Measurements from ENCODE around the gene HYCC1. TPM values are rescaled to one million over a fixed set of nuclear protein-coding genes. Genes with fewer than 3 reads are reported as not detected.

HYCC1 gene
- total RNA-seq, 1 donor from 2014 or later: 39.9 TPM

DNA sequence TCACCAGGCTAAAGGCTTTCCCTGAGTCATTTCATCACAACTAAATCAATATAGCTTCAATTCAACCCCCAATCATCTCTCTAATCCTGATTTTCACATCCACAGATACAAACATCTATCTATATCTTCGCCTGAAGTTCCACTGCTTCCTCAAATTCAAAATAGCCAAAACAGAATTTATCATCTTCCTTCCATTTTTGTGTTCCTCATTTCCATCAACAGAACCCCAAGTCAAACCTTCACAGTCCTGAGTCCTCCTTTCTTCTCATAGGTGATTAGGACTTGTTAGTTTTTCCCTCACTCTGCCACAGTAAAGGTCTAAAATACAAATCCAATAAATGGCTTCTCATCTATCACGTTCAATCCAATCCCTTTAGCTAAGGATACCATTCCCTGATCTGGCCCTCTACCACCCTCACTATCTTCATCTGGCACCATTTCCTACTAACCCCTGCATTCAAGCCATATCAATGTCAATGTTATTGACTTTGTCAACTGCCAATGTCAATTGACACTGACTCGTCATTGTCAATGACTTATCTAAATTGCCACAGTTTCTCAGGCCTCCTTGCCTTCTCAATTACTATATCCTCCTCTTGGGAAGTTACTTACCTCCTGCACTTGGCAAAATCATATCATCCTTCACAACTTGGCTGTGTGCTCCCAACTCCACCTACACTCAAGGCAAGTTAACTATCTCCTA, 2.6 kb downstream of the HYCC1 start:
- Mint-ChIP-seq H3K36me3 (ENCODE audit: low read depth) (peaks cover 4% of the 10 kb centered on the region), H3K4me1 (peaks cover 29% of the 10 kb centered on the region), H3K9me3 (peaks cover 2% of the 10 kb centered on the region), H3K27me3 (no peaks in the 10 kb centered on the region), H3K27ac (no peak overlapping the region), H3K4me3 (no peak overlapping the region)
- POLR2A ChIA-PET: interaction anchor here (1.3 kb wide), 1 partner anchor 15 kb away, joined by 3 read pairs; no protein-coding TSS in a partner anchor
- TF ChIP-seq CTCF (IDR thresholded peaks at IDR 0.05): no peak
- ATAC-seq (ENCODE audit: low read depth) (no peak), DNase-seq (no peak)
- CTCF ChIA-PET: interaction anchor here (1.3 to 3.1 kb wide), 2 partner anchors 9 to 44 kb away, joined by 3 to 18 read pairs; no protein-coding TSS in a partner anchor
- intact Hi-C loops (cut with micrococcal nuclease): loop anchor here (5.0 to 10.0 kb wide), 7 partner anchors 139 to 1067 kb away; partner anchors contain the start of genes CCDC126, CDCA7L and TRA2A

DNA sequence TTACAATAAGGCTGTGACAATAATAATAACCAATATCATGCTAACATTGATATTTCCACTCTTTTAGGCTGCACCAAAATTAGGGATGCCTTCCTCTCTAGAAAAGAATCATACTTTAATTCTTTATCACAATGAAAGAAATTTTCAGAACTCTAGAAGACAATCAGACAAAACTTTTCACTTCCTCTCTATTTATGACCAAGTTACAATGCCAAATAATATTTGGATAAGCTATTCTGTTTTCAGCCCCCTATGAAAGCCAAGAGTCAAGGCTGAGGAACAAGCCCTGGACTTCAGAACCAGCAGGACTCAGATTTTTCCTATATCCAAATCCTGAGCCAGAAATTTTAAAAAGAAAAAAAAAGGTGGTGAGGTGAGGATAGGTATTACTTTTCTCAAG, 4.6 kb downstream of the HYCC1 start:
- ChIA-PET POLR2A (no interaction called here), CTCF (no interaction called here)
- DNase-seq (no peak), ATAC-seq (ENCODE audit: low read depth) (no peak)
- Mint-ChIP-seq H3K4me1 (peaks cover 24% of the 10 kb centered on the region), H3K9me3 (no peaks in the 10 kb centered on the region), H3K36me3 (ENCODE audit: low read depth) (peaks cover 4% of the 10 kb centered on the region), H3K4me3 (no peak overlapping the region), H3K27me3 (no peaks in the 10 kb centered on the region), H3K27ac (no peak overlapping the region)
- no peak for TF ChIP-seq CTCF (IDR thresholded peaks at IDR 0.05)
- intact Hi-C loops (cut with micrococcal nuclease): loop anchor here (1.0 kb wide), 1 partner anchor 9 kb away; no protein-coding TSS in a partner anchor

- CTCF ChIA-PET: no interaction called here
- DNase-seq (no peak), ATAC-seq (ENCODE audit: low read depth) (no peak)
- H3K4me1 Mint-ChIP-seq: peaks cover 56% of the 10 kb centered on the region
- no peak overlapping the region for H3K4me3 Mint-ChIP-seq
- H3K27ac Mint-ChIP-seq: no peak overlapping the region
- no peaks in the 10 kb centered on the region for H3K9me3 Mint-ChIP-seq
- intact Hi-C loops (cut with micrococcal nuclease): no loop called here
- no peaks in the 10 kb centered on the region for H3K27me3 Mint-ChIP-seq
- no peak for TF ChIP-seq CTCF (IDR thresholded peaks at IDR 0.05)
- POLR2A ChIA-PET: interaction anchor here (0.9 kb wide), 1 partner anchor 8 kb away, joined by 4 read pairs; no protein-coding TSS in a partner anchor
- no peaks in the 10 kb centered on the region for H3K36me3 Mint-ChIP-seq (ENCODE audit: low read depth)
These were observed 9.7 kb downstream of the HYCC1 start for GRCh38 chr7:23004247-23004520.

DNA sequence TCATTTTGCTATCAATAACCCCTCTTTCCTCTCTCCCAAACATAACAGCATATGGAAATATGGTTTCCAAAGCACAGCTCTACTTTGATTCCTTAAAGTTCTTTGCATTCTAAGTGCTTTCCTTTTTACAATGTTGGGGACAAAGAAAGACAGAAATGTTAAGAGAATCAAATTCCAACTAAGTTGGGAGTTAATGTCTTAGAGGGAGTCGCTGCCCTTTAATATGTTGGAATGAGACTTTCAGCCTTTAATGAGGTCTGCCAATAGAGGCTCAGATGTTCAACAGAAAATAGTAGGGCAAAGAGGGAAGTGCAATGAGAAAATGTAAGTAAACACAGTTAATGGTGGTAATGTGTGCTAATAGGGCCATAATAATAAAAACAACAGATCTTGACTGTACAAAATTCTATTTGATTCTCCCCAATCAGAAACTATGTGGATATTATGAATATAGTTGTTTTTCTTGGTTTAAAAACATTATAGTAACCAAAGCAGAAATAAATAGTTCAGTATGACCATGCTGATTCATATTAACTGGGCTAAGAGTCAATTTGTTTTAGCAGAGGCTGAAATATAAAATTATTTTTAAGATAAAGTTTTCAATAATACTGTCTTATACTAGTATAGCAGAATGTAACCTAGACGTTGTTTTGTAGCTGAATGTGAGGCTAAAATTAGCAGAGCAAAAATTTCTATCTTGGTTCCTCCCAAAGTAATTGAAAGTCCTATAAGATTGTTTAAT, 10.3 kb downstream of the HYCC1 start:
- no peaks in the 10 kb centered on the region for H3K36me3 Mint-ChIP-seq (ENCODE audit: low read depth)
- H3K4me1 Mint-ChIP-seq: peaks cover 58% of the 10 kb centered on the region
- no peaks in the 10 kb centered on the region for H3K9me3 Mint-ChIP-seq
- ChIA-PET CTCF (no interaction called here), POLR2A (interaction anchor here (0.9 kb wide), 1 partner anchor 9 kb away, joined by 4 read pairs; no protein-coding TSS in a partner anchor)
- intact Hi-C loops (cut with micrococcal nuclease): loop anchor here (1.0 kb wide), 1 partner anchor 10 kb away; no protein-coding TSS in a partner anchor
- H3K27ac Mint-ChIP-seq: no peak overlapping the region
- ATAC-seq (ENCODE audit: low read depth): no peak
- TF ChIP-seq CTCF (IDR thresholded peaks at IDR 0.05): no peak
- DNase-seq: no peak
- H3K27me3 Mint-ChIP-seq: no peaks in the 10 kb centered on the region
- H3K4me3 Mint-ChIP-seq: no peak overlapping the region

GRCh38 chr7:23002698-23003097, 11.2 kb downstream of the HYCC1 start:
- H3K4me1 Mint-ChIP-seq: peaks cover 63% of the 10 kb centered on the region
- peaks cover 3% of the 10 kb centered on the region for H3K36me3 Mint-ChIP-seq (ENCODE audit: low read depth)
- CTCF ChIA-PET: no interaction called here
- H3K27me3 Mint-ChIP-seq: no peaks in the 10 kb centered on the region
- H3K27ac Mint-ChIP-seq: no peak overlapping the region
- ATAC-seq (ENCODE audit: low read depth): no peak
- POLR2A ChIA-PET: no interaction called here
- no peak overlapping the region for H3K4me3 Mint-ChIP-seq
- H3K9me3 Mint-ChIP-seq: no peaks in the 10 kb centered on the region
- TF ChIP-seq CTCF (IDR thresholded peaks at IDR 0.05): no peak
- no peak for DNase-seq
- intact Hi-C loops (cut with micrococcal nuclease): loop anchor here (1.0 kb wide), 1 partner anchor 11 kb away; no protein-coding TSS in a partner anchor
